Liver (tissue), 9 donors: Measurements from ENCODE around the gene NOTO. TPM values are rescaled to one million over a fixed set of nuclear protein-coding genes. Genes with fewer than 3 reads are reported as not detected.

Experiments used
- DNase-seq: peaks from one replicate; pipeline ENCODE4 v3.0.0-alpha.2; 2017; ENCODE audit warnings: low spot score
- H3K27ac ChIP-seq, 2 donors: one replicate each; pipeline ENCODE4 v1.7.0; 2013; ENCODE audit warnings: inconsistent platforms in 2 of 2, low read length in 2 of 2, control low read depth in 1 of 2, low read depth in 1 of 2, mild to moderate bottlenecking in 1 of 2
- H3K27me3 ChIP-seq, 4 donors: one replicate each; pipeline versions ENCODE4 v1.6.1 to v1.7.0; 2013; ENCODE audit warnings: low read length in 3 of 4, inconsistent platforms in 1 of 4, mild to moderate bottlenecking in 1 of 4, moderate library complexity in 1 of 4; ENCODE audit not compliant: control insufficient read depth in 4 of 4, insufficient read depth in 4 of 4
- H3K36me3 ChIP-seq, 4 donors: one replicate each; pipeline versions ENCODE4 v1.6.1 to v1.7.0; 2013; ENCODE audit warnings: low read length in 3 of 4, mild to moderate bottlenecking in 3 of 4, low read depth in 1 of 4, moderate library complexity in 1 of 4; ENCODE audit not compliant: control insufficient read depth in 4 of 4, insufficient read depth in 3 of 4
- H3K4me1 ChIP-seq, 4 donors: one replicate each; pipeline versions ENCODE4 v1.6.1 to v1.7.0; 2013; ENCODE audit warnings: low read length in 3 of 4, mild to moderate bottlenecking in 3 of 4, moderate library complexity in 1 of 4; ENCODE audit not compliant: control insufficient read depth in 4 of 4, insufficient read depth in 4 of 4
- H3K4me3 ChIP-seq, 3 donors: one replicate each; pipeline versions ENCODE4 v1.6.1 to v1.7.0; 2013; ENCODE audit warnings: low read length in 3 of 3, control low read depth in 1 of 3, low read depth in 1 of 3, mild to moderate bottlenecking in 1 of 3
- H3K9ac ChIP-seq, 2 donors: one replicate each; pipeline ENCODE4 v1.7.0; 2013; ENCODE audit warnings: low read length in 2 of 2, mild to moderate bottlenecking in 2 of 2, moderate library complexity in 2 of 2, control low read depth in 1 of 2, low read depth in 1 of 2
- H3K9me3 ChIP-seq, 4 donors: one replicate each; pipeline versions ENCODE4 v1.6.1 to v1.7.0; 2013; ENCODE audit warnings: low read length in 3 of 4; ENCODE audit not compliant: control insufficient read depth in 4 of 4
- CTCF ChIP-seq: fragments of 150-350 bp; IDR thresholded peaks from 2 replicates; pipeline ENCODE4 v1.5.1; 2017; ENCODE audit warnings: improper control_type of control experiment, low read depth, low read length; ENCODE audit not compliant: missing input control
- EGR1 ChIP-seq, 2 donors: IDR thresholded peaks; 2 replicates each; pipeline ENCODE4 v1.6.1; 2016 to 2018; ENCODE audit warnings: antibody characterized with exemption in 2 of 2, low read depth in 2 of 2
- HNF4A ChIP-seq, 2 donors: conservative IDR thresholded peaks; 2 replicates each; pipeline ENCODE4 v1.6.1; 2016; ENCODE audit warnings: antibody characterized with exemption in 2 of 2, mild to moderate bottlenecking in 2 of 2
- HNF4G ChIP-seq: IDR thresholded peaks from 2 replicates; pipeline ENCODE4 v1.6.1; 2016; ENCODE audit warnings: antibody characterized with exemption
- NR2F2 ChIP-seq: IDR thresholded peaks from 2 replicates; pipeline ENCODE4 v1.6.1; 2016; ENCODE audit warnings: antibody characterized with exemption
- RAD21 ChIP-seq, 2 donors: IDR thresholded peaks; 2 replicates each; pipeline ENCODE4 v1.6.1; 2016; ENCODE audit warnings: antibody characterized with exemption in 2 of 2, mild to moderate bottlenecking in 2 of 2
- RXRA ChIP-seq, 2 donors: IDR thresholded peaks; 2 replicates each; pipeline ENCODE4 v1.6.1; 2017 to 2018; ENCODE audit warnings: antibody characterized with exemption in 2 of 2, mild to moderate bottlenecking in 1 of 2
- YY1 ChIP-seq: IDR thresholded peaks from 2 replicates; pipeline ENCODE4 v1.6.1; 2016; ENCODE audit warnings: antibody characterized with exemption, mild to moderate bottlenecking
- WGBS: extraction: QIAGEN DNeasy Blood & Tissue Kit; methylation state at CpG from one replicate; pipeline ENCODE4 v1.1.7; 2013; 5-methylcytosine and 5-hydroxymethylcytosine counted together
- polyA plus RNA-seq, 2 donors: library from polyadenylated mRNA; stranded (reverse) in 1 of 2; unstranded in 1 of 2; fragments of 200-250 nt in 1 of 2; fragments of >200 nt in 1 of 2; fragmentation: Nextera tagmentation in 1 of 2; extraction: Ambion mirVana in 1 of 2; gene quantifications; one replicate each; pipeline versions ENCODE4 v1.2.1 to v1.2.3, GENCODE V29; 2013 to 2015
- total RNA-seq, 2 donors: library from RNA; depleted of rRNA; stranded (reverse); fragments of >200 nt; gene quantifications; one replicate each; pipeline ENCODE4 v1.2.3, GENCODE V29; 2014
- donor health status: healthy.
- donor health status: healthy.
- donor health status: healthy.
- donor health status: healthy.
- donor health status: healthy.

Gene NOTO
- total and polyA plus RNA-seq, 4 donors = not detected

- DNase-seq = no peak
- Histone ChIP-seq H3K9me3 (no peaks in the 10 kb centered on the region), H3K4me3 (no peak overlapping the region), H3K36me3 (peaks cover 0 to 4% (median under 1%) of the 10 kb centered on the region in 4 donors), H3K9ac (no peak overlapping the region), H3K4me1 (no peaks in the 10 kb centered on the region), H3K27me3 (no peaks in the 10 kb centered on the region), H3K27ac (no peak overlapping the region)
- no peak for TF ChIP-seq RXRA (IDR thresholded peaks at IDR 0.05)
- 88% methylated on average over 8 of the region's 8 CpGs for WGBS
These were observed 56.9 kb downstream of the NOTO start for GRCh38 chr2:73259276-73259675.

GRCh38 chr2:73259704-73260337 is 57.4 kb downstream of the NOTO start:
- TF ChIP-seq HNF4G (no peak), RXRA (IDR thresholded peaks at IDR 0.05) (no peak), YY1 (no peak), HNF4A (conservative IDR thresholded peaks at IDR 0.05) (no peak), EGR1 (IDR thresholded peaks at IDR 0.05; ENCODE audit: low read depth in 2 of 2) (no peak), NR2F2 (no peak)
- Histone ChIP-seq H3K4me1 (no peaks in the 10 kb centered on the region), H3K27me3 (no peaks in the 10 kb centered on the region), H3K36me3 (no peaks in the 10 kb centered on the region), H3K9ac (no peak overlapping the region), H3K4me3 (no peak overlapping the region), H3K27ac (no peak overlapping the region), H3K9me3 (no peaks in the 10 kb centered on the region)
- WGBS = 89% methylated on average over 4 of the region's 4 CpGs
- no peak for DNase-seq

DNA sequence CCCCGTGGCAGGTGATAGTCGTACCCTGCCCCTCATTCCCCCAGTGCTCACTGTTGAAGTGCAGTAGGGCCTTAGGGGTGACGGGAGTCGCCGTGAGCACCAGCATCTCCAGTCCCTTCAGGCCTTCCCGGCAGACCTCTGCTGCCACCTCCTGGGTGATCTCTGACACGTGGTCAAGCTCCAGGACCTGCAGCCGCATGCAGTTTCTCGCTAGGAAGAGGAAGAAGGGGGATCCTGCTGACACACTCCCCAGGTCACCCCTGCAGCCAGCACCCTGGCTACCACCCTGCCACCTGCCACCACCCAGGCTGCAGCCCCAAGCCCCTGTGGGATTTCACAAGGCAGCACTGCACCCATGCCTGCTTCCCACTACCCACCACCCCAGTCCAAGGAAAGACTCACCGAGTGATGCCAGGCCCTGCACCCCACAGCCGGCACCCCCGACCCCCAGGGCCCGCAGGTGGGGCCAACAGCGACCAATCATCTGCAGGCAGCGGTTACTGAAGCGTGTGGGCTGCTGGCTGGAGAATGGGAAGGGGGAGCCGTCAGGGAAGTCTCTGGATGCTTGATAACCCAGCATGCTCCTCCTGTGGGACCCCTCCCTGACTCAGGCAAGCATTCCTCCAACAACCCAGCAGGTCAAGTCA is 58.1 kb downstream of the NOTO start:
- H3K9ac ChIP-seq = no peak overlapping the region
- H3K27ac ChIP-seq = no peak overlapping the region
- no peaks in the 10 kb centered on the region for H3K36me3 ChIP-seq
- TF ChIP-seq NR2F2 (no peak), CTCF (peak; percentile 36), RAD21 (IDR thresholded peaks at IDR 0.05) (peak; percentile 69 to 76)
- H3K9me3 ChIP-seq = no peaks in the 10 kb centered on the region
- DNase-seq = peak; percentile 65
- no peaks in the 10 kb centered on the region for H3K4me1 ChIP-seq
- WGBS = 31% methylated on average over 17 of the region's 17 CpGs
- H3K27me3 ChIP-seq = no peaks in the 10 kb centered on the region
- no peak overlapping the region for H3K4me3 ChIP-seq

Other genes with a start within 250 kb of the NOTO start
- gene SFXN5, start 130.9 kb upstream of the NOTO start, total RNA-seq = 10 to 100 TPM; 23.3 to 58.2 TPM
- 10 to 100 TPM; 23.9 to 35.1 TPM for gene SFXN5, start 130.9 kb upstream of the NOTO start, polyA plus RNA-seq
- gene RAB11FIP5, start 89.6 kb upstream of the NOTO start, total RNA-seq = 1 to 10 TPM; 2.8 to 8.1 TPM
- gene RAB11FIP5, start 89.6 kb upstream of the NOTO start, polyA plus RNA-seq = 1 to 10 TPM; 4.1 to 6.8 TPM
- 1 to 10 TPM; 5.3 to 6.3 TPM for gene SMYD5, start 11.7 kb downstream of the NOTO start, total RNA-seq
- 1 to 10 TPM; 3.9 to 8.8 TPM for gene SMYD5, start 11.7 kb downstream of the NOTO start, polyA plus RNA-seq
- 10 to 100 TPM; 12.1 to 25.4 TPM for gene PRADC1, start 30.7 kb downstream of the NOTO start, total RNA-seq
- 10 to 100 TPM; 35.7 to 41.4 TPM for gene PRADC1, start 30.7 kb downstream of the NOTO start, polyA plus RNA-seq
- gene CCT7, start 31.7 kb downstream of the NOTO start, total RNA-seq = 100 to 1,000 TPM; 106 to 115 TPM
- 10 to 100 TPM; 83.7 to 96.2 TPM for gene CCT7, start 31.7 kb downstream of the NOTO start, polyA plus RNA-seq
- under 1 TPM; 0.50 to 0.51 TPM for gene FBXO41, start 81.9 kb downstream of the NOTO start, total RNA-seq
- gene FBXO41, start 81.9 kb downstream of the NOTO start, polyA plus RNA-seq = under 1 TPM; 0.06 to 0.25 TPM
- gene EGR4, start 91.0 kb downstream of the NOTO start, total RNA-seq = not detected
- under 1 TPM in 1 of 2 donors, not detected in 1; 0.02 TPM for gene EGR4, start 91.0 kb downstream of the NOTO start, polyA plus RNA-seq
- 10 to 100 TPM; 11.9 to 18.3 TPM for gene ALMS1, start 183.3 kb downstream of the NOTO start, total RNA-seq
- 1 to 10 TPM; 2.1 to 2.2 TPM for gene ALMS1, start 183.3 kb downstream of the NOTO start, polyA plus RNA-seq